SK-N-SH treated with all-trans-retinoic acid at 6 μM for 48 hours (cell line): ENCODE data around the gene ADGRG6.

Source experiments
- GLIS3 ChIP-seq: fragments of 250-450 bp; sonication (Bioruptor Pico); IDR thresholded peaks from 2 replicates; pipeline ENCODE4 v1.5.0; 2020; ENCODE audit warnings: mild to moderate bottlenecking, moderate library complexity
- PATZ1 ChIP-seq: fragments of 250-450 bp; sonication (Bioruptor Pico); IDR thresholded peaks from 2 replicates; pipeline ENCODE4 v1.8.0; 2020; ENCODE audit warnings: mild to moderate bottlenecking, moderate library complexity, borderline replicate concordance
- POU6F1 ChIP-seq: fragments of 250-450 bp; sonication (Bioruptor Pico); IDR thresholded peaks from 2 replicates; pipeline ENCODE4 v1.8.0; 2021; ENCODE audit warnings: low read depth, mild to moderate bottlenecking, moderate library complexity, borderline replicate concordance
- TCF4 ChIP-seq: fragments of 250-450 bp; sonication (Bioruptor Pico); IDR thresholded peaks from 2 replicates; pipeline ENCODE4 v1.8.0; 2021; ENCODE audit warnings: mild to moderate bottlenecking, moderate library complexity, borderline replicate concordance

- TF ChIP-seq GLIS3, result no peak
- TF ChIP-seq PATZ1 (CRISPR knock-in tag), result no peak
- TF ChIP-seq TCF4 (CRISPR knock-in tag), result no peak
- no peak for TF ChIP-seq POU6F1 (CRISPR knock-in tag)
Observed at GRCh38 chr6:142367061-142367460, 65.3 kb downstream of the ADGRG6 start.
